Measurements from ENCODE around the gene MED13L. TPM values are rescaled to one million over a fixed set of nuclear protein-coding genes. Genes with fewer than 3 reads are reported as not detected.

MED13L gene
- total RNA-seq, 1 donor from 2014 or later: 141 TPM

- Mint-ChIP-seq H3K27ac (no peak overlapping the region), H3K4me1 (ENCODE audit: low read depth) (peaks cover 11% of the 10 kb centered on the region), H3K27me3 (no peaks in the 10 kb centered on the region), H3K9me3 (ENCODE audit: low read depth) (no peaks in the 10 kb centered on the region), H3K4me3 (ENCODE audit: low read depth) (no peak overlapping the region), H3K36me3 (ENCODE audit: insufficient read depth) (no peaks in the 10 kb centered on the region)
- TF ChIP-seq, protein P1, sequence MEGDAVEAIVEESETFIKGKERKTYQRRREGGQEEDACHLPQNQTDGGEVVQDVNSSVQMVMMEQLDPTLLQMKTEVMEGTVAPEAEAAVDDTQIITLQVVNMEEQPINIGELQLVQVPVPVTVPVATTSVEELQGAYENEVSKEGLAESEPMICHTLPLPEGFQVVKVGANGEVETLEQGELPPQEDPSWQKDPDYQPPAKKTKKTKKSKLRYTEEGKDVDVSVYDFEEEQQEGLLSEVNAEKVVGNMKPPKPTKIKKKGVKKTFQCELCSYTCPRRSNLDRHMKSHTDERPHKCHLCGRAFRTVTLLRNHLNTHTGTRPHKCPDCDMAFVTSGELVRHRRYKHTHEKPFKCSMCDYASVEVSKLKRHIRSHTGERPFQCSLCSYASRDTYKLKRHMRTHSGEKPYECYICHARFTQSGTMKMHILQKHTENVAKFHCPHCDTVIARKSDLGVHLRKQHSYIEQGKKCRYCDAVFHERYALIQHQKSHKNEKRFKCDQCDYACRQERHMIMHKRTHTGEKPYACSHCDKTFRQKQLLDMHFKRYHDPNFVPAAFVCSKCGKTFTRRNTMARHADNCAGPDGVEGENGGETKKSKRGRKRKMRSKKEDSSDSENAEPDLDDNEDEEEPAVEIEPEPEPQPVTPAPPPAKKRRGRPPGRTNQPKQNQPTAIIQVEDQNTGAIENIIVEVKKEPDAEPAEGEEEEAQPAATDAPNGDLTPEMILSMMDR (IDR thresholded peaks at IDR 0.05; ENCODE audit: unreplicated experiment): no peak
- DNase-seq (ENCODE audit: low spot score, unreplicated experiment): no peak
These were observed 205.8 kb downstream of the MED13L start for GRCh38 chr12:116071555-116072230.

GRCh38 chr12:116070444-116070843 is 207.0 kb downstream of the MED13L start:
- Mint-ChIP-seq H3K9me3 (ENCODE audit: low read depth) (no peaks in the 10 kb centered on the region), H3K4me3 (ENCODE audit: low read depth) (no peak overlapping the region), H3K4me1 (ENCODE audit: low read depth) (peaks cover 13% of the 10 kb centered on the region), H3K36me3 (ENCODE audit: insufficient read depth) (no peaks in the 10 kb centered on the region), H3K27me3 (no peaks in the 10 kb centered on the region), H3K27ac (no peak overlapping the region)
- no peak for DNase-seq (ENCODE audit: low spot score, unreplicated experiment)
- TF ChIP-seq, protein P1 (IDR thresholded peaks at IDR 0.05; ENCODE audit: unreplicated experiment): no peak

GRCh38 chr12:116069943-116070342 is 207.6 kb downstream of the MED13L start:
- Mint-ChIP-seq H3K4me3 (ENCODE audit: low read depth) (no peak overlapping the region), H3K9me3 (ENCODE audit: low read depth) (no peaks in the 10 kb centered on the region), H3K36me3 (ENCODE audit: insufficient read depth) (no peaks in the 10 kb centered on the region), H3K4me1 (ENCODE audit: low read depth) (peaks cover 11% of the 10 kb centered on the region), H3K27me3 (no peaks in the 10 kb centered on the region), H3K27ac (no peak overlapping the region)
- DNase-seq (ENCODE audit: low spot score, unreplicated experiment): no peak
- TF ChIP-seq, protein P1 (IDR thresholded peaks at IDR 0.05; ENCODE audit: unreplicated experiment): no peak

GRCh38 chr12:116068853-116069252 is 208.6 kb downstream of the MED13L start:
- no peak overlapping the region for H3K4me3 Mint-ChIP-seq (ENCODE audit: low read depth)
- no peaks in the 10 kb centered on the region for H3K36me3 Mint-ChIP-seq (ENCODE audit: insufficient read depth)
- no peak overlapping the region for H3K27ac Mint-ChIP-seq
- no peaks in the 10 kb centered on the region for H3K27me3 Mint-ChIP-seq
- H3K4me1 Mint-ChIP-seq (ENCODE audit: low read depth): peaks cover 16% of the 10 kb centered on the region
- TF ChIP-seq, protein P1 (IDR thresholded peaks at IDR 0.05; ENCODE audit: unreplicated experiment): no peak
- no peak for DNase-seq (ENCODE audit: low spot score, unreplicated experiment)
- H3K9me3 Mint-ChIP-seq (ENCODE audit: low read depth): no peaks in the 10 kb centered on the region

DNA sequence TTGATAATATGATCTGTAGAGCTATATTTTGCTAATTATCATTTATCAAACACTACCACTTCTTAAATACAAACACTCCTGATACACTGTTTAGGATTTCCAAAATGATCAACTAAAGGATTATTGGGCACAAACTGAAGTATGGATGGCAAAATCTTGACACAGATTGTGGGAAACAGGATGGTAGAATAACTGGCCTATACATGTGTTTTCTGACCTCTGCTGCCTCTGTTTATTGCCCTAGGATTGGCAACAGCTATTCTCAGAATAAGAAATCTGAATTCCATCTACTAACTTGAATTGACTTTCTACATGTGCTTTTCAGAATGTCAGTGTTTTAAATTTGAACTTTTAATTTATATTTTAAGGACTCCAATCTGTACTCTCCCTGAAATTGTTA is 209.1 kb downstream of the MED13L start:
- DNase-seq (ENCODE audit: low spot score, unreplicated experiment): no peak
- Mint-ChIP-seq H3K36me3 (ENCODE audit: insufficient read depth) (no peaks in the 10 kb centered on the region), H3K27ac (no peak overlapping the region), H3K9me3 (ENCODE audit: low read depth) (no peaks in the 10 kb centered on the region), H3K27me3 (no peaks in the 10 kb centered on the region), H3K4me1 (ENCODE audit: low read depth) (peaks cover 15% of the 10 kb centered on the region), H3K4me3 (ENCODE audit: low read depth) (no peak overlapping the region)
- TF ChIP-seq, protein P1 (IDR thresholded peaks at IDR 0.05; ENCODE audit: unreplicated experiment): no peak
